Activated CD8-positive, alpha-beta memory T cell treated with anti-CD3 and anti-CD28 coated beads, Interleukin-2, amount 50 U/mL, for 4 hours (primary cell): Measurements from ENCODE around the gene COL13A1.

ENCODE experiments used
- DNase-seq: peaks from one replicate; pipeline ENCODE4 v3.0.0-alpha.2; 2020

The COL13A1 gene

DNA sequence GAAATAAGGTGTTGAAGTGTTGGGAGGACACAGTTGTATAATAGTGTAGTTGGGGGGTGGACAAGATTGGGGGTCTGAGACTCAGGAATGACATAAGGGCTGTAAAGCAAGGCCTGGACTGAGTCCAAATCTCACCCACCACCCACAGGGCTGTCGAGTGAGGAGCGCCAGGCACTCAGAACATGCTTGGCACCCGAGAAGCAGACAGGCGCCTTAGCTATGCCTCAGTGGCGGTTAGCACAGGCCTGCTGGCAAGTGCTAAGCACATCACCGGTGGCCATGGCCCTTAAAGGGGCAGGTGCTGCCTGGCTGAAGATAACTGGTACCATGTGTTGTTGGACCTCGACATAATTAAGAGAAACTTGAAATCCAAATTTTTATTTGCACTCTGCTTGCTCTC lies 90.7 kb downstream of the COL13A1 start:
- DNase-seq: no peak

DNA sequence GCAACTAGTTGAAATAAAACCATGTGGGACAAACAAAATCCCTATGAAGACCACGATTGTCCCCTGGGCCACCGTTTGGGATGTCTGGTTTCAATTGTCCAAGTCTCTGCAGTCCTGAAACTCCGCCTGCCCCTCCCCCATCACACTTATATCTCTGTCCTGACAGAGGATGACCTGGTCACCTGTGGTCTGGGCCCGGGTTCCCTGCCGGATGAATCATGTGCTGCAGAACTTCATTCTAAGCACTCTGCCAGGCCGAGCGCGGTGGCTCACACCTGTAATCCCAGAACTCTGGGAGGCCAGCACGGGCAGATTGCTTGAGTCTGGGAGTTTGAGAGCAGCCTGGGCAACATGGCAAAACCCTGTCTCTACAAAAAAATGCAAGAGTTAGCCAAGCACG lies 91.1 kb downstream of the COL13A1 start:
- DNase-seq: no peak

DNA sequence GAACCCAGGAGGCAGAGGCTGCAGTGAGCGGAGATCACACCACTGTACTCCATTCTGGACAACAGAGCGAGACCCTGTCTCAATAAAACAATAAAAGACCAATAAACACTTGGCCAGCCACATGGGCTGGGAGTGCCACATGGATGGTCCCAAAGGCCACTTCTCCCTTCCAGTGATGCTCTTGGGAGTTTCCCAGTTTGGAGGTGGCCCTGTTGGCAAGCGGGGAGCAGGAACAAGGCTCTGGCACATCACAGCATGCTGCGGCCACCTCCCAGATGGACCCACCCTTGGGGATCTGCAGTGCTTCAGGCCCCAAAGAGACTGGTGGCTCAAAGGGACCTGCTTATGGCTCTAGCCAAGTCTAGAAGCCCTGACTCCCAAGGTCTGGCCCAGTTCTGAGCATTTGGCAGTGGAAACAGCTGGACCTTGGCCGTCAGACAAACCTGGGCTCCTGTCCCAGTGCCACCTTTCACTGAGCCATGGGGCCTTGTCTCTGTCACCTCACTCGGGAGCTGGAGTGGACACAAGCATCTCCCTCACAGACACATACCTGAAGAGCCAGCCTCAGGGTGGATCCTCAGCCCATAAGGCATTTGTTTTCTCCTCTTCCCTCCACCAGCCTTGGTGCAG lies 91.7 kb downstream of the COL13A1 start:
- DNase-seq: no peak

DNA sequence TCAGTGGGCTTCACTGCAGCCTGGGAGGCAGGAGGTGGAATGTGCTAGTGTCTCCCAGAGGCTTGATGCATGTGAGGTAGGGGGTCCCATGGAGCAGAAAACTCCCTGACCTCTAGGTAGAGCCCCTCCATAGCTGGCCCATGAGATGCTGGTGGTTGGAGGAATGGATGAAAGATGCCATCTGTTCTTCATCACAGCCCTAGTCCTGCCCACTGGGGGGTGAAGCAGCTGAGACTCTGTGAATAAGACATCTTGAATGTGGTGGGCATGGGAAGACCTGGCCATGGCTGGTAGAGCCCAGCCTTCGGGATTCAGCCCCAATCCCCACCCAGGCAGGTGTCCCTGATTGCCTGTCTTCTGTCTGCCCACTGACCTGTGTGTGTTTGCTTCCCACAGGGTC lies 92.5 kb downstream of the COL13A1 start:
- no peak for DNase-seq

DNA sequence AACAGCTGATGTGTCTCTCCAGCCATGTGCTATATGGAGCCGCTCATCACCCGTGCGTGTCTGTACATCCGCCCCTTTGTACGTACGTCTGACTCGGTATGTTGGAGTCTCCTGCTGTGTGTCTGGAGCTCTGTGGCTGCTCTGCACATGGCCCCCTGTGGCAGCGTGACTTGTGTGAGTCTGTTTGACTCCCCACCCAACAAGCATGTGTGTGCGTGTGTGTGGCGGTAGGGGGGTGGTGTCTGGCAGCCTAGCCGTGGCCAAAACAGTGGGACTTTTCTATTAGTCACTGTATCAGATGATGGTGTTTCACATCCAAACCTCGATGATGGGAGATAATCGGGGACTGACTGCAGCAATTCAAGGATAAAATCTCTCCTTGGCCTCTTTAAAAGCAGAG lies 94.1 kb downstream of the COL13A1 start:
- no peak for DNase-seq

GRCh38 chr10:69896606-69897231 lies 95.0 kb downstream of the COL13A1 start:
- no peak for DNase-seq

GRCh38 chr10:69897432-69897831 lies 95.7 kb downstream of the COL13A1 start:
- DNase-seq: no peak

GRCh38 chr10:69897999-69898398 lies 96.3 kb downstream of the COL13A1 start:
- DNase-seq: no peak

GRCh38 chr10:69898524-69898923 lies 96.8 kb downstream of the COL13A1 start:
- no peak for DNase-seq

DNA sequence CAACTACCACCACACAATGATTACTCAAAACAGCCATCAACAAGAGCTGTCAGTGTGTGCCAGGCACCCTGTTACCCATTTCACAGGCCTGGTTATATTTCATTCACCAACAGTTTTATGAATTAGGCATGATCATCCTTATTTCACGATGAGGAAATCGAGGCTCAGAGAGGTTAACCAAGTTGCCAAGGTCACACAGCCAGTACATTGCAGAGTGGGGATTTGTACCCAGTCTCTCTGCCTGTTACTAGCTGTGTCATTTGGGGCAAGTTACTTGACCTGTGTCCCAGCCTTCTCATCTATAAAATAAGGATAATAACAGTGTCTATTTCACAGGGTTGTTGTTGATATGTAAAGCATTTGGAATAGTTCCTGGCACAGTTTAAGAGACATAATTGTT lies 97.2 kb downstream of the COL13A1 start:
- DNase-seq: no peak

DNA sequence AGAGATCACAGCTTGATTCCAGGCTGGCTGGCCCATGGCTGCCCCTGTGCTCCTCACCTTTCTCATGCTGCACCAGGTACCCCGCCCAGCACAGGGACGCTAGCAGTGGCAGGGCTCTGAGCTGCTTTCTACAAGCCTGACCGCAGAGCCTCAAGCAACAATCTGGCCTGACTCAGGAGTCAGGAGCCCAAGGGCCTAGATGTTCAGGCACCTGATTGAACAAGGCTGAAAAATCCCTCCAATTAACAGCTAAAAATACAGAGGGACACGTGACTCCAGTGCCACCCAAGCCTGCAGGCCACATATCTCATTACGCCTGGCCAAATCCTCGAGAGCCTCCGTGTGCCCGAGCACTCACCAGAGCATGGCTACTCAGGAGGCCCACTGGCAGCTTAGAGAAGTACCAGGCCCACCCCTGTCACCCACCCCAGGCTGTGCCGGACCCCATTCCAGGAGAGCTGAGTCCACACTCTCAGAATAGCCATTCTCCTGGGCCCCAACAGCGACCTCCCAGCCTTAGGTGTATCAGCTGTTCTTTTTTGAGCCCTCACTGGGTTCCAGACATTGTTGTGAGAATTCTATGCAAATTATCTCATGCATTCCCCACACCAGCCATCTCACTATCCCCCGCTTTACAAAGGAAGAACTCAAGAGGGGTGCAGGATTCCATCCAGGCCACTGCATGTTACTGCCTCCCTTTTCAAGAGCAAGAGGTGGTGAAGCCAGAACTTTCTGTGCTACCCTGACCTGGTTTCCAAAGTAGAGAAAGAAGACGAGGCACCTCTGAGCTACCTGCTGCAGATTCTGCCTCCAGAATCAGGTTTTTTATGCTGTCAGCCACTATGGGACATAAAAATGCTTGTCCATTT lies 98.3 kb downstream of the COL13A1 start:
- DNase-seq: no peak

DNA sequence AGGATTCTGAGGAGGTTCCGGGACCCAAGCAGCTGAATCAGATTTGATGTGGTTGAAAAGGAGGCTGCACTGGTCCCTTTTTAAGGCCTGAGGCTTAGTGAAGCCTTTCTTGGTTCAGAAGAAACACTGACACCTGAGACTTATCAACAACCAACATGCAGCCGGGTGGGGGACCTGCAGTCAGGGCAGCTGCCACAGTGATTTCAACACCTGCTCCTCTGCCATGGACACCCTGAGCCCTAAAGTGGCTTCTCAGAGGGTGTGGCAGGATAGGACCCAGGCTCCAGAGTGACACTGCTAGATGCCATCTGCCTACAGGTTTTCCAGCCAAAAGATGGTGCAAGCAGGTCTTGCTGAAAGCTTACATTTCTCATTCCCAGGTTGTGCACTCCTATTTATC lies 99.3 kb downstream of the COL13A1 start:
- DNase-seq: no peak

GRCh38 chr10:69901628-69902505 lies 100.2 kb downstream of the COL13A1 start:
- DNase-seq: no peak

DNA sequence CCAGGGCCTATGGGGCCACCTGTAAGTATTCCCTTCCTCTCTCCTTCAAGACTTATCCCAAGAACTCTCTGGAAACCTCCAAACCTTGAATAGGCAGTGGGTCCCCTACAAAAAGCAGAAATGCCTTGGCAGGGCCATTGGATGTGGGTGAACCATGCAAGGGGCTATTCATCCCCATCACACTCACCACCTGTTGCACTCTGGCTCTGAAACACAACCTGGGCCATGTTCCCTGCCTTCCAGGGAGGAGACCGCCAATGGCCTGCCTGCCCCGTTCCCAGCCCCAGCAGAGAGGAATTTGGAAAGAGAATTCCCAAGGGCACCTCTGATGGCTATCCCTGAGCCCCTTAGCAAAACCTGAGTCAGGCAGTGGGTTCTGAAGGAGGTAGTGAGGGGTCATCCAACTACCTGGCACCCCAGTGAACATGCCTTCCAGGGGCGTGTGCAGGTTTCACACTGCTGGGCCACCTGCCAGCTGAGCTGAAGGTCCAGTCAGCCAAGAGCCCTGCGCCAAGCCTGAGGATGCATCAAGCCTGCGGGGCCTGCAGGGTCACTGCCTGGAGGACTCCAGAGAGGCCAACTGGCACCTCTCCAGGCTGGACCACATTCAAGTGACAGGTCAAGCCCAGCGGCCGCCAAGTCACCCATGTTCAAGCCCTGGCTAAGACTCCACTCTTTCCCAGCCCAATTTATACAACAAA lies 101.3 kb downstream of the COL13A1 start:
- DNase-seq: no peak

DNA sequence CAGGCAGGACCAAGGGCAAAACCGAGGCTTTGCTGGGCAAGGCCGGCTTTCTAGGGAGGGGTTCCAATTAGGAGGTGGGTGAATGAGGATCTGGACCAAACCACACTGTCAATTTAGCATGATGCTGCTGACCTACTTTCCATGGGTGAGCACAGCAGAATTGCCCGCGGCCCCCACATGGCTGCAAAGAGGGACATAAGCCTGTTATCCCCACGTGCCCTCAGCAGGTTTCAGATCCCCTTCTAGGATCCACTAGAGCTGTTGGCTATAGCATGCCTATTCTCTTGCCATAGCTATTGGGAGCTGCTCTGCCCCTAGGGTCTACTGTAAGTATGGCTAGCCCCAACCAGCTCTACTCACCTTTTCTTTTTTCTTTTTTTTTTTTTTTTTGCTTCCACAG lies 102.8 kb downstream of the COL13A1 start:
- DNase-seq: no peak

- DNase-seq: no peak
These were observed 104.7 kb downstream of the COL13A1 start for GRCh38 chr10:69906425-69906824.

- DNase-seq: no peak
These were observed 105.8 kb downstream of the COL13A1 start for GRCh38 chr10:69907517-69907916.

- no peak for DNase-seq
These were observed 106.4 kb downstream of the COL13A1 start for GRCh38 chr10:69908124-69908523.

- no peak for DNase-seq
These were observed 108.9 kb downstream of the COL13A1 start for GRCh38 chr10:69910561-69910960.

- DNase-seq: no peak
These were observed 110.2 kb downstream of the COL13A1 start for GRCh38 chr10:69911613-69912528.

DNA sequence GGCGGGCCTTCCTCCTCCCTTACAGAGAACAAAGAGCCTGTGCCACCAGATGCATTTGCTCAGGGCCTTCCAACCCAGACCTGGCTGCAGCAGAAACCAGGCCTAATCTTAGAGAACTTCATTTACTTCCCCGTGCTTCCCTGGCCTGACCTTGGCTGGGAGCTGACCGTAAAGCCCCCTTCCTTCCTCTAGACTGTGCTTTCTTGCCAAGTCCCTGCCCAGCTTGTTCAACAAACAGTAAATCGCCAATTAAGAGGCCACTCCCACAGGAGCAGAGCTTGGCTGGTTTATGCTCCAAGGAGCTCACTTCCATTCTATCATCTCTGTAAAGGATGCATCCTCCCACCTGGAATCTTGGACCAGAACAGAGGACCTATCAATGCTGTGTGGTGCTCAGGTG lies 110.9 kb downstream of the COL13A1 start:
- no peak for DNase-seq
